GM18526 (cell line): ENCODE results near the gene VIT.

Experiments
- POLR2A ChIP-seq: IDR thresholded peaks from 3 replicates; pipeline ENCODE4 v1.6.1; 2011; ENCODE audit not compliant: insufficient read length; ENCODE audit errors: extremely low read depth

The VIT gene

DNA sequence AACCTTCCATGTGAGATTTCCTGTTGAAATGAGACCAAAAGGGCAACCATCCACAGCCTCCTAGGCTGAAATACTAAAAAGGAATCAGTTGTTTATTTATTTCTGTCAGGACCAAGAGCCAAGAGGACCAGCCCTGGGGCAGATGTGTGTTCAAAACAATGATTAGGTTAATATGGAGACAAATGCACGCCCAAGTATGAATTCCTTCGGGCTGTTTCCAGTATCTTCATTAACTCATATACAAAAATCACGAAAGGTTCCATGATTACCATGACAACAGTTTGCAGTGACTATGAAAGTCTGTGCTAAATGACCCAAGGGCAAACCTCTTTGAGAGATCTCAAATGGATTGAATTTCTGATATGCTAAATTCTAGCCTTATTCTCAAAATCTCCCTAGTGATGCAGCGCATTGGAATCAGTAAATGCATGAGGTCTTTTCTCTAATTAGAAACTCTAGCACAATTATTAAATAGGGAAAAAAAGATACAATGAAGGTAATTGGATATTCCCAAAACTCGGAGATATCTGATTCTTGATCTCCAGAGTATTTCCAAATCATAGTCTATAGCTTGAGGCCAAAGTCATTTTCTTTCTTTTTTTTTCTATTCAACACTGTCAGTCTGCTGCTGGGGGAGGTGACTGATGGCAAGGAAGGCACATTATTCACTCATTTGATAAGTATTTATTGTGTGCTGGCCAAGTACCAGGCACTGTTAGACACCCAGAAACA lies 35.6 kb downstream of the VIT start:
- TF ChIP-seq POLR2A, result no peak

DNA sequence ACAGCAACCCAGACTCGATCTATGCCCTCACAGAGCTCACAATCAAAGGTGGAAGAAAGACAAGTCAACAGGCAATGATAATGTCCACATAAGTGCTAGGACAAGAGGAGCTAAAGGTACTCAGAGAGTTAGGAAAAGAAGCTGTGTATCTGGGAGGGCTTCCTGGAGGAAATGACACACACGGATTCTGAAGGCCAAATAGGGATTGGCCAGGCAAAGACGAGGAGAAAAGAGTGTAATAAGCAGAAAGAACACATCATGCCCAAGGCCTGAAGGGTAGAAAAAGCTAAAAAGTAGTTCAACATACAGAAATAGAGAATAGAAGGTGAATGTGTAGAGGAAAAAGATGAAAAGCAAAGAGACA lies 36.1 kb downstream of the VIT start:
- no peak for TF ChIP-seq POLR2A

DNA sequence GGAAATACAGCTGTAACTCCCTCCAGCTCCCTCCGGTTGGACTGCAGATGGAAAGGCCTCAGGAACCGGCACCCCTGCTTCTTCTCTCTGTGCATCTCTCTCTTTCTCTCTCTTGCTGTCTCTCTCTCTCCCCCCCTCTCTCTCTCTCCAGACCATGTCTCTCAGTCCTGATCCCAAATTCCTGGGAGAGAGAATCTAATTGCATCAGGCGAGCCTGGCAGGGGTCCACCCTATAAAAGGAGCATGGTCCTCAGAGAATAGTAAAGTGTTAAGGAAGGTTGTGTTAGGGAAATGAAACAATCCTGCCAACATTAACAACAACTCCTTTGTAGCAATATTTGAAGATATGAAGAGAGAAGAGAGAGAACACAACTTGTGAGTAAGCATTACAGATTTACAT lies 36.7 kb downstream of the VIT start:
- no peak for TF ChIP-seq POLR2A

DNA sequence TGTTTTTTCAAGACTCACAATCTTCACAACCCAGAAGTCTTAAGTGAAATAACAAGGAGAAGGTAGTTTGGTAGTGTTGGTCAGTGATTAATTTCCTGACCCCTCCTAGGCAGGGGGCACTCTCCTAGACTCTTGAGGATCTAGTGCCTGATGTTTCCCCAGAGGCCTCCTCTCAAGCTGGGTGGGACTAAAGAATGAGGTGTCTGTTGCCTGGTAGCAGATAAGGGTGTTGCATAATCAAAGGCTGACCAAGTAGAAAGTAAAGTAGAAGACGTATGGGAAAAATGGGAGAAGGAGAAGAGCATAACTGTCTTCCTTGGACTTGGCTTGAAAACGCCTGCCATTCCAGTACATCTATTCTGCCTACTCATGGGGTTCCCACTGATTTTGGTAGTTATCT lies 37.8 kb downstream of the VIT start:
- TF ChIP-seq POLR2A, result no peak

DNA sequence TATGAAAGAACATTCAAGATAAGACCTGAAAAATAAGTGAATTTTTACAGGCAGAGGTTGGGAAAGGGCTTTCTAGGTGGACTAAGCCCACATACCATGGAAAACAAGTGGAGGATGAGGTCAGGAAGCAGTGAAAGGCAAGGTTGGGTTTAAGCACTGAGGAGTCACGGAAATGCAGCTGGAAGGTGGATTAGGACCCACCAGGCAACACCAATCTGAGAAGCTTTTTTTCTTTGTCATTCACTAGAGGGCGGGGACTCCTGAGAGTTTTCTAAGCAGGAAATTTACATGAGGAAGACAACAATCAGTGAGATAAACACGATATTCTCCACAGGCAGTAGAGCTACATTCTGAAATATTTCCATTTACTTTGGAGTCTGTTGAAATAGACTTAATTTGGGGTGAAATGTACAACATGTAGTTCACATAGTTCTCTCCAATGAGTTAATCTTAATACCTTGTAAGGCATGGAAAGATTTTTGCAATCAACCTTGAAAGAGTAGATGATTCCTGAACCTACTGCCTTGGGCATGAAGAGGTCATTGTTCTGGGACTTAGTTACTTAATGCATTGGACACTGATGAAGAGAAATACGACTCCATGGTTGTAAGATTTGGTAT lies 40.7 kb downstream of the VIT start:
- no peak for TF ChIP-seq POLR2A

DNA sequence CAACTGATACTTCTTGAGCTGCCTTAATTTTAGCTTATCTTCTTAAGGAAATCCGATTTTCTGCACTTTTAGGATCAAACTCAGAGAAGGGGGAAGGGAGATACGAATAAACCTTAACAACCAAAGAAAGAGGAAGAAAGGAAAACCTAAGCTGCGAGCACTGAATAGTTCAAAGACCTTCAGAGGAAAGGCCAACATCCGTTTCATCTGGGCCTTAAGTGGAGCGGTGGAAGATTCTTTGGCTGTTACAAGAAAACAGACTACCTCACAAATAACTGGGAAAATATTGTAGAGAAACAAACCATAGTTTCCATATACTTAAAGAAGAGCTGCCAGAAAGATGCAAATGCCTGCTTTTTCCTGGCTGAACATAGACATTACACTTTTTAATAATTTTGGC lies 43.6 kb downstream of the VIT start:
- TF ChIP-seq POLR2A, result no peak

DNA sequence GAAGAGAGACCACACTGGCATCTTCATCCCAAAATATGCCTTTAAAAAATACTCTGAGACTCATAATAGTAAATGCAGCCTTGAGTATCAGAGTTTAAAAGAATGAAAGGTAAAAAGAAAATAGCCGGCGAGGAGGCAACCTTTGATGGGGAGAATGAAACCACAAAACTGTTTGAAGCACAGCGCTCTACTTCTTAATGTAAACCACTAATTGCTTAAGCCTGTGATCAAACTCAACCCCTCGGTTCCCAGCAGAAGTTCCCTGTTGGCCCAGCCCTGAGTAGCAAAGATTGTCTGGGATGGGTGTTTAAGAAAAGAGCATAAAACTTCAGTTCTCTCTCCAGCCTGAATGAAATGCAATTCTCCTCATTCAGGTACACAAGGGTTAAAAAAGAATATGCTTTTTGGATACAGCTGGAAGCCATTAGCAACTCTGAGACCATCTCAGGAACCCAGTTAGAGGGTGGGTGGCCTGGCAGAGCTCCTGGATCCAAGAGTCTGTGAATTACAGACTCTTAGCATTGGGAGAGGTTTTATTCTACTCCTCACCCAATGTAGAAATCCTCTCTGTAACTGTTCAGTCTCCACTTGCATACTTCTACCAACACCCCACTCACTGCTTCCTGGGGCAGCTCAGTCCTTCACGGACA lies 44.8 kb downstream of the VIT start:
- TF ChIP-seq POLR2A, result no peak

DNA sequence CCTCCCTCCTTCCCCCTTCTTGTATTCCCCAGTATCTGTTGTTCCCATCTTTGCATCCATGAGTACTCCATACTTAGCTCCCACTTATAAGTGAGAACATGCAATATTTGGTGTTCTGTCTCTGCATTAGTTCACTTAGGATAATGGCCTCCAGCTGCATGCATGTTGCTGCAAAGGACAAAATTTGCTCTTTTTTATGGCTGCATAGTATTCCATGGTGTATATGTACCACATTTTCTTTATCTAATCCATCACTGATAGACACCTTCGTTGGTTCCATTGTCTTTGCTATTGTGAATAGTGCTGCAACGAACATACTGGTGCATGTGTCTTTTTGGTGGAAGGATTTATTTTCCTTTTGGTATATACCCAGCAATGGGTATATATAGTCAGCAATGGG lies 47.4 kb downstream of the VIT start:
- TF ChIP-seq POLR2A, result no peak

DNA sequence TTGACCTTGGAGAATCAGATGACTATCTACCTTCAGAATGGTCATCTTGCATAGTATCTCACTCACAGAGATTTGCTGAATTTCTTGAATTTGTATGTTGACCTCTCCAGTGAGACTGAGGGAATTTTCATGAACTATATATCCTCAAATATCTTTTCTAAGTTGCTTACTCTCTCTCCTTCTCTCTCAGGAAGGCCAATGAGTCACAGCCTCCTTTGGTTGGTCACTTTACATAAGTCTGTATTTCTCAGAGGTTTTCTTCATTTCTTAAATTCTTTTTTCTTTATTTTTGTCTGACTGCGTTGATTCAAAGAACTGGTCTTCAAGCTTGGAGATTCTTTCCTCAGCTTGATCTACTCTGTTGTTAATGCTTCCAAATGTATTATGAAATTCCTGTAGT lies 51.7 kb downstream of the VIT start:
- TF ChIP-seq POLR2A, result no peak

DNA sequence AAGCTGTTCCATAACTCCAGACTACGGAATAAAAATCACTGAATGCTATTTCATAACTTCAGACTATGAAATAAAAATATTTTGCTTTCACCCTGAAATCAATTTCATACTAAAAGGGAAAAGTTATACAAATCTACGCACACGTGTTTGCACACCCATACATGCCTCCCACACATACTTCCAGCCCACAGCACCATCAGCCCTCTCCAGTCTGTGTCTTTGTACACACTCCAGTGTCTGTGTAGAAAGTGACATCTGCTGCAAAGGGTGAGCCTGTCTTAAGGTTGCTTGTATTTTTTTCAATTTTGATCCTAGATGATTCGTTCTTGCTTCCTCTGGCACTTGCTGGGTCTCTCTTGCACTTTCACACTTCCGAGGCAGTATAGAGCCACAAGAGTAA lies 53.6 kb downstream of the VIT start:
- TF ChIP-seq POLR2A, result no peak

DNA sequence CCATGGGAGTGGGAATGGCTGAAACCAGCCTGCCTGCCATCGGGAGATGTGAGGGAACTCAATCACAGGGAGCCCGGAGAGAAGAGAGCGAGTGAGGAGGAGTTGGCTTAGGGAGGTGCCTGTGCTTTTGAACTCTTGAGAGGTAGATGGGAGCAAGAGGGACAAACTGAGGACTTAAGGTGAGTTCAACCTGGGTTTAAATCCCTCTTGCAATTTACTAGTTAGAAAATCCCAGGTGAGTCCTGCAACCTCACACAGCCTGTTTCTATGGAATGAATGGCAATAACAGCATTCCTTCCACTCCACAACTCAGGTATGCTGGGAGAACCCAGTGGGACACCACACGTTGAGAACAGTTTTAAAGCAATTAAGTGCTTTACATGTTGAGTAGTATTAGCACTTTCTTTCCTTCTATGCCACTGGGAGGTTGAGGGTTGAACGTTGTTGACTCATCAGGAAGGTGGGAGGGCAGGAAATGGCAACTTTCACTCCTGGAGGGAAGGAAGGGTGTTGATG lies 57.3 kb downstream of the VIT start:
- TF ChIP-seq POLR2A, result no peak

DNA sequence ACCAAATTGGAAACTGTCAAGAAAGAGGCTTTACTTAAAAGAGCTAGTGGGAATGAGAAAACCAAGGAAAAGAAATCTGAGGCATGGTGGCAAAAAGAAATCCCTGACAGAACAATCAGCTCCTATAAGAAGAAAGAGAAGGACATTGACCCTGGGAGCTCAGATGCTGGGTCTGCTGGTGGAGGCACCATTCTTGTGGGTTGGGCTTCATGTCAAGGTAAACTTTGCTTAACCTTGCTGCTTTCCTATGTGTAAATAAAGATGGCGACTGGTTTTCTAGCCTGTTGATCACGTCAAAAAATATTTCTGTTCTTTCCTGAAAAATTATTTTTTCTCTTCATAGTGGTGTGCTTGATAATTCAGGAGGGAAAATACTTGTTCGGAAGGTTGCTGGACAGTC lies 58.1 kb downstream of the VIT start:
- no peak for TF ChIP-seq POLR2A

DNA sequence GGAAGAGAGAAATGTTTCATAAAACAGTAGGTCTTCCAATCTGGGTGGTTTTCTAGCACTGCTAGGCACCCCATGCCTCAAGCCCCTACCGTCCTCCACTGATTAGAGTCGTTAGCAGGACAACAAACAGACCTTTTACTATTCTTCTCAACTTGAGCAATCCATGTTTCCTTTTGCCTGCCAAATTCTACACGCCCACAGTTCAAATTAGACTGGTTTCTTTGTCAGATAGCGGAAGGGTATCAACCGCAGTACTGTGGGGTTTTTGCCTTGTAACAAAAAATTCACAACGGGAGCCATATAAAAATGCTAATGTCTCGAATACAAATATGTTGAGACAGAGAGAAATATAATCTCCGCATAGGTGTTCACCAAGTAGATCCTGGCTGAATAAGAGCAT lies 59.9 kb downstream of the VIT start:
- TF ChIP-seq POLR2A, result no peak

DNA sequence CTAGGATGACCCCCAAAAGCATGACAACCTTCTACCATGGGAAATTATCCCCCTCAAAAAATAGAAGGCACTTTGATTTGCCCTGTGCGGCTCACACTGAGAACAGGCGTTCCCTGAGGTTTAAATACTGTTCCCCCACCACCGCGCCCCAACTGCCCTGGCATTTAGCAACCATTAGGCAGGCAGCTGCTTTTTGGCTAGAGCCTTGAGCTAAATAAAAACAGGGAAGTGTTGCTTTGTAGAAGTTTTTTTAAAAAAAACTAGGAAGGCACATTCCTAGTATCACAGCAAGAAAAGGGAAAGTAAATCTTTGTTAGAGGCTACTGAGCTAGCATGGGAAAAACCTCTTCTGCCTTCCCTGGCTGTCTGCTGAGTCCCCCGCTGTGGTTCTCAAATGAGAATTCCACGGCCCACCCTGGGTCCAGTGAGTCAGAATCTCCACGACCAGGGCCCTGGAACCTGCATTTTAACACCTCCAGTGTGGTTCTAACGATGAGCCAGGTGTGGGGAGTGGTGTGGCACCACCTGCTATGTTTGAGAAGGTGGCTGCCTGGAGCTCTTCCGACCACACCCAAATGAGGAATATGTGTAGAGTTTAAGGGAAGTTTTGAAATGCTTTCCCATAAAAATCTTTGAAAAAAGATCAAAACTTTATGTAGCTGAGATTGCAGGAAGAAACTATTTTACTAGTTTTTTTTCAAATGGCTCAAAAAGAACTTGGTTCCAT lies 66.4 kb downstream of the VIT start:
- no peak for TF ChIP-seq POLR2A

DNA sequence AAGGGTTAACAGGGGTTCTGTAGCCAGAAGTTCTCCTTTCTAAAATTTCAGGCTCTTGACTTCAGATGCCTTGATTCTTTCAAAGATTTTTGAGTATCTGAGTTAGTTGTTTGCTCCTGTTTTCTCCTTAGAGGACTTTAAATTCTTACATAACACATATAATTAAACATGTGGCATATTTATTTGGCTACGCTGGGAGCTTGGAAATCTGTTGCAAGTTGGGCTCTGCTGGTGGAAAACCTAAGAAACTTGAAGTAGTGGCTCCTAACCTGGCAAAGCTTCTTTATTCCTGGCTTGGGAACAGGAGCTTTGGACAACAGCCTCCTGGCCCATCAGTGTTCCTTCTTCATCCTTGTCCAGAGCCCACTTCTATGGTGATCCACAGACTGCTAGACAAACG lies 72.6 kb downstream of the VIT start:
- TF ChIP-seq POLR2A, result no peak
